ENCODE data around the gene RAP1GAP2. TPM values are rescaled to one million over a fixed set of nuclear protein-coding genes. Genes with fewer than 3 reads are reported as not detected.

Gene RAP1GAP2
- polyA plus RNA-seq, 4 donors, result 4.9 to 24.6 (median 8.4) TPM

- Histone ChIP-seq H3K9me3 (ENCODE audit: control insufficient read depth in 2 of 2, insufficient read depth in 1 of 2, low read depth in 1 of 2, low read length in 1 of 2) (no peaks in the 10 kb centered on the region), H3K4me1 (ENCODE audit: control insufficient read depth in 3 of 3, insufficient read depth in 2 of 3, low read depth in 1 of 3, low read length in 2 of 3) (no peaks in the 10 kb centered on the region), H3K36me3 (ENCODE audit: control insufficient read depth in 3 of 3, insufficient read depth in 2 of 3, low read depth in 1 of 3, low read length in 3 of 3) (no peaks in the 10 kb centered on the region), H3K4me3 (ENCODE audit: low read depth in 1 of 3, low read length in 3 of 3) (no peak overlapping the region), H3K27me3 (ENCODE audit: control insufficient read depth in 3 of 3, insufficient read depth in 3 of 3, low read length in 3 of 3) (no peaks in the 10 kb centered on the region), H3K27ac (ENCODE audit: low read depth in 1 of 3, low read length in 2 of 3) (no peak overlapping the region)
- 69 to 80% (median 79%) methylated on average over 7 of the region's 7 CpGs for WGBS, 3 donors
- DNase-seq, result no peak
- FAIRE-seq, result no peak
Measured at GRCh38 chr17:2822358-2822757, 26.1 kb downstream of the RAP1GAP2 start.

- DNase-seq, result no peak
- H3K4me1 ChIP-seq (ENCODE audit: control insufficient read depth in 3 of 3, insufficient read depth in 2 of 3, low read depth in 1 of 3, low read length in 2 of 3), result peaks cover 0 to 3% (median 0%) of the 10 kb centered on the region in 3 donors
- no peak overlapping the region for H3K27ac ChIP-seq (ENCODE audit: low read depth in 1 of 3, low read length in 2 of 3)
- WGBS, 3 donors, result 66 to 82% (median 82%) methylated on average over 14 to 15 of the region's 15 CpGs
- no peaks in the 10 kb centered on the region for H3K27me3 ChIP-seq (ENCODE audit: control insufficient read depth in 3 of 3, insufficient read depth in 3 of 3, low read length in 3 of 3)
- FAIRE-seq, result no peak
- H3K9me3 ChIP-seq (ENCODE audit: control insufficient read depth in 2 of 2, insufficient read depth in 1 of 2, low read depth in 1 of 2, low read length in 1 of 2), result no peaks in the 10 kb centered on the region
- no peaks in the 10 kb centered on the region for H3K36me3 ChIP-seq (ENCODE audit: control insufficient read depth in 3 of 3, insufficient read depth in 2 of 3, low read depth in 1 of 3, low read length in 3 of 3)
- H3K4me3 ChIP-seq (ENCODE audit: low read depth in 1 of 3, low read length in 3 of 3), result no peak overlapping the region
Measured at GRCh38 chr17:2825253-2825970, 29.2 kb downstream of the RAP1GAP2 start.

GRCh38 chr17:2828397-2829038, 32.3 kb downstream of the RAP1GAP2 start:
- Histone ChIP-seq H3K27ac (ENCODE audit: low read depth in 1 of 3, low read length in 2 of 3) (no peak overlapping the region), H3K36me3 (ENCODE audit: control insufficient read depth in 3 of 3, insufficient read depth in 2 of 3, low read depth in 1 of 3, low read length in 3 of 3) (no peaks in the 10 kb centered on the region), H3K4me1 (ENCODE audit: control insufficient read depth in 3 of 3, insufficient read depth in 2 of 3, low read depth in 1 of 3, low read length in 2 of 3) (peaks cover 0 to 3% (median 0%) of the 10 kb centered on the region in 3 donors), H3K9me3 (ENCODE audit: control insufficient read depth in 2 of 2, insufficient read depth in 1 of 2, low read depth in 1 of 2, low read length in 1 of 2) (no peaks in the 10 kb centered on the region), H3K4me3 (ENCODE audit: low read depth in 1 of 3, low read length in 3 of 3) (no peak overlapping the region), H3K27me3 (ENCODE audit: control insufficient read depth in 3 of 3, insufficient read depth in 3 of 3, low read length in 3 of 3) (peaks cover 0 to 3% (median 0%) of the 10 kb centered on the region in 3 donors)
- WGBS, 3 donors, result 0 to 17% (median 9%) methylated on average over 12 to 14 of the region's 14 CpGs
- FAIRE-seq (no peak), DNase-seq (peak; percentile 78 to 88)

- DNase-seq, result no peak
- FAIRE-seq, result no peak
- Histone ChIP-seq H3K9me3 (ENCODE audit: control insufficient read depth in 2 of 2, insufficient read depth in 1 of 2, low read depth in 1 of 2, low read length in 1 of 2) (no peaks in the 10 kb centered on the region), H3K27ac (ENCODE audit: low read depth in 1 of 3, low read length in 2 of 3) (no peak overlapping the region), H3K4me1 (ENCODE audit: control insufficient read depth in 3 of 3, insufficient read depth in 2 of 3, low read depth in 1 of 3, low read length in 2 of 3) (peaks cover 0 to 3% (median 0%) of the 10 kb centered on the region in 3 donors), H3K27me3 (ENCODE audit: control insufficient read depth in 3 of 3, insufficient read depth in 3 of 3, low read length in 3 of 3) (peaks cover 0 to 5% (median 0%) of the 10 kb centered on the region in 3 donors), H3K36me3 (ENCODE audit: control insufficient read depth in 3 of 3, insufficient read depth in 2 of 3, low read depth in 1 of 3, low read length in 3 of 3) (no peaks in the 10 kb centered on the region), H3K4me3 (ENCODE audit: low read depth in 1 of 3, low read length in 3 of 3) (no peak overlapping the region)
- 42 to 47% (median 45%) methylated on average over 2 of the region's 2 CpGs for WGBS, 3 donors
Measured at GRCh38 chr17:2830678-2831077, 34.4 kb downstream of the RAP1GAP2 start.

- no peak for DNase-seq
Measured at GRCh38 chr17:2835780-2836179, 39.5 kb downstream of the RAP1GAP2 start.

GRCh38 chr17:2837147-2837561, 40.9 kb downstream of the RAP1GAP2 start:
- Histone ChIP-seq H3K27ac (ENCODE audit: low read depth in 1 of 3, low read length in 2 of 3) (no peak overlapping the region), H3K4me1 (ENCODE audit: control insufficient read depth in 3 of 3, insufficient read depth in 2 of 3, low read depth in 1 of 3, low read length in 2 of 3) (no peaks in the 10 kb centered on the region), H3K27me3 (ENCODE audit: control insufficient read depth in 3 of 3, insufficient read depth in 3 of 3, low read length in 3 of 3) (peaks cover 0 to 2% (median 0%) of the 10 kb centered on the region in 3 donors), H3K9me3 (ENCODE audit: control insufficient read depth in 2 of 2, insufficient read depth in 1 of 2, low read depth in 1 of 2, low read length in 1 of 2) (no peaks in the 10 kb centered on the region), H3K36me3 (ENCODE audit: control insufficient read depth in 3 of 3, insufficient read depth in 2 of 3, low read depth in 1 of 3, low read length in 3 of 3) (no peaks in the 10 kb centered on the region), H3K4me3 (ENCODE audit: low read depth in 1 of 3, low read length in 3 of 3) (no peak overlapping the region)
- 67 to 80% (median 69%) methylated on average over 10 of the region's 10 CpGs for WGBS, 3 donors
- DNase-seq (no peak), FAIRE-seq (no peak)

More at GRCh38 chr17:2835780-2836179, 39.5 kb downstream of the RAP1GAP2 start:
- Histone ChIP-seq H3K9me3 (ENCODE audit: control insufficient read depth in 2 of 2, insufficient read depth in 1 of 2, low read depth in 1 of 2, low read length in 1 of 2) (no peaks in the 10 kb centered on the region), H3K4me3 (ENCODE audit: low read depth in 1 of 3, low read length in 3 of 3) (no peak overlapping the region), H3K36me3 (ENCODE audit: control insufficient read depth in 3 of 3, insufficient read depth in 2 of 3, low read depth in 1 of 3, low read length in 3 of 3) (no peaks in the 10 kb centered on the region), H3K27me3 (ENCODE audit: control insufficient read depth in 3 of 3, insufficient read depth in 3 of 3, low read length in 3 of 3) (peaks cover 0 to 5% (median 0%) of the 10 kb centered on the region in 3 donors), H3K27ac (ENCODE audit: low read depth in 1 of 3, low read length in 2 of 3) (no peak overlapping the region), H3K4me1 (ENCODE audit: control insufficient read depth in 3 of 3, insufficient read depth in 2 of 3, low read depth in 1 of 3, low read length in 2 of 3) (no peaks in the 10 kb centered on the region)
- 74 to 85% (median 84%) methylated on average over 8 of the region's 8 CpGs for WGBS, 3 donors
- no peak for FAIRE-seq

- WGBS, 3 donors, result 74 to 100% (median 87%) methylated on average over 5 of the region's 5 CpGs
- FAIRE-seq (no peak), DNase-seq (no peak)
- no peaks in the 10 kb centered on the region for H3K27me3 ChIP-seq (ENCODE audit: control insufficient read depth in 3 of 3, insufficient read depth in 3 of 3, low read length in 3 of 3)
- no peaks in the 10 kb centered on the region for H3K9me3 ChIP-seq (ENCODE audit: control insufficient read depth in 2 of 2, insufficient read depth in 1 of 2, low read depth in 1 of 2, low read length in 1 of 2)
- H3K27ac ChIP-seq (ENCODE audit: low read depth in 1 of 3, low read length in 2 of 3), result no peak overlapping the region
- no peaks in the 10 kb centered on the region for H3K36me3 ChIP-seq (ENCODE audit: control insufficient read depth in 3 of 3, insufficient read depth in 2 of 3, low read depth in 1 of 3, low read length in 3 of 3)
- no peaks in the 10 kb centered on the region for H3K4me1 ChIP-seq (ENCODE audit: control insufficient read depth in 3 of 3, insufficient read depth in 2 of 3, low read depth in 1 of 3, low read length in 2 of 3)
- no peak overlapping the region for H3K4me3 ChIP-seq (ENCODE audit: low read depth in 1 of 3, low read length in 3 of 3)
Measured at GRCh38 chr17:2841606-2842005, 45.4 kb downstream of the RAP1GAP2 start.

GRCh38 chr17:2842464-2842863, 46.2 kb downstream of the RAP1GAP2 start:
- FAIRE-seq, result no peak
- 84 to 86% (median 85%) methylated on average over 5 to 9 of the region's 10 CpGs for WGBS, 3 donors
- Histone ChIP-seq H3K36me3 (ENCODE audit: control insufficient read depth in 3 of 3, insufficient read depth in 2 of 3, low read depth in 1 of 3, low read length in 3 of 3) (no peaks in the 10 kb centered on the region), H3K27me3 (ENCODE audit: control insufficient read depth in 3 of 3, insufficient read depth in 3 of 3, low read length in 3 of 3) (no peaks in the 10 kb centered on the region), H3K27ac (ENCODE audit: low read depth in 1 of 3, low read length in 2 of 3) (no peak overlapping the region), H3K9me3 (ENCODE audit: control insufficient read depth in 2 of 2, insufficient read depth in 1 of 2, low read depth in 1 of 2, low read length in 1 of 2) (no peaks in the 10 kb centered on the region), H3K4me3 (ENCODE audit: low read depth in 1 of 3, low read length in 3 of 3) (no peak overlapping the region), H3K4me1 (ENCODE audit: control insufficient read depth in 3 of 3, insufficient read depth in 2 of 3, low read depth in 1 of 3, low read length in 2 of 3) (no peaks in the 10 kb centered on the region)
- no peak for DNase-seq
